WTC11 (cell line): ENCODE measurements around the gene NDC1.

Experiments used
- ATF2 ChIP-seq: sonication (generic); formaldehyde crosslinking; IDR thresholded peaks from 2 replicates; pipeline ENCODE4 v1.8.1; 2022; ENCODE audit warnings: low read depth, missing genetic modification reagents, borderline replicate concordance
- NR2C2 ChIP-seq: sonication (generic); formaldehyde crosslinking; IDR thresholded peaks from 2 replicates; pipeline ENCODE4 v1.8.0; 2022; ENCODE audit warnings: mild to moderate bottlenecking, missing genetic modification reagents
- TF ChIP-seq, protein P1 (sequence below): fragments of 200-600 bp; IDR thresholded peaks from 2 replicates; pipeline ENCODE4 v1.8.0; 2022; ENCODE audit warnings: antibody characterized with exemption

GRCh38 chr1:53771648-53772047 is 66.4 kb downstream of the NDC1 start:
- no peak for TF ChIP-seq ATF2
- TF ChIP-seq, protein P1, sequence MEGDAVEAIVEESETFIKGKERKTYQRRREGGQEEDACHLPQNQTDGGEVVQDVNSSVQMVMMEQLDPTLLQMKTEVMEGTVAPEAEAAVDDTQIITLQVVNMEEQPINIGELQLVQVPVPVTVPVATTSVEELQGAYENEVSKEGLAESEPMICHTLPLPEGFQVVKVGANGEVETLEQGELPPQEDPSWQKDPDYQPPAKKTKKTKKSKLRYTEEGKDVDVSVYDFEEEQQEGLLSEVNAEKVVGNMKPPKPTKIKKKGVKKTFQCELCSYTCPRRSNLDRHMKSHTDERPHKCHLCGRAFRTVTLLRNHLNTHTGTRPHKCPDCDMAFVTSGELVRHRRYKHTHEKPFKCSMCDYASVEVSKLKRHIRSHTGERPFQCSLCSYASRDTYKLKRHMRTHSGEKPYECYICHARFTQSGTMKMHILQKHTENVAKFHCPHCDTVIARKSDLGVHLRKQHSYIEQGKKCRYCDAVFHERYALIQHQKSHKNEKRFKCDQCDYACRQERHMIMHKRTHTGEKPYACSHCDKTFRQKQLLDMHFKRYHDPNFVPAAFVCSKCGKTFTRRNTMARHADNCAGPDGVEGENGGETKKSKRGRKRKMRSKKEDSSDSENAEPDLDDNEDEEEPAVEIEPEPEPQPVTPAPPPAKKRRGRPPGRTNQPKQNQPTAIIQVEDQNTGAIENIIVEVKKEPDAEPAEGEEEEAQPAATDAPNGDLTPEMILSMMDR, result no peak
- no peak for TF ChIP-seq NR2C2
